CD4-positive, alpha-beta T cell treated with Interleukin-2 at 100 ng/mL for 4 hours (primary cell): ENCODE results near the gene KCNJ15.
"Not testable (repeated sequence)": the region's sequence is repeated elsewhere in the genome, so short reads cannot be mapped to it uniquely, and the experiment has no call there.

Experiments used
- DNase-seq: peaks from one replicate; pipeline ENCODE4 v3.0.0-alpha.2; 2020; ENCODE audit warnings: low spot score

Gene KCNJ15

DNA sequence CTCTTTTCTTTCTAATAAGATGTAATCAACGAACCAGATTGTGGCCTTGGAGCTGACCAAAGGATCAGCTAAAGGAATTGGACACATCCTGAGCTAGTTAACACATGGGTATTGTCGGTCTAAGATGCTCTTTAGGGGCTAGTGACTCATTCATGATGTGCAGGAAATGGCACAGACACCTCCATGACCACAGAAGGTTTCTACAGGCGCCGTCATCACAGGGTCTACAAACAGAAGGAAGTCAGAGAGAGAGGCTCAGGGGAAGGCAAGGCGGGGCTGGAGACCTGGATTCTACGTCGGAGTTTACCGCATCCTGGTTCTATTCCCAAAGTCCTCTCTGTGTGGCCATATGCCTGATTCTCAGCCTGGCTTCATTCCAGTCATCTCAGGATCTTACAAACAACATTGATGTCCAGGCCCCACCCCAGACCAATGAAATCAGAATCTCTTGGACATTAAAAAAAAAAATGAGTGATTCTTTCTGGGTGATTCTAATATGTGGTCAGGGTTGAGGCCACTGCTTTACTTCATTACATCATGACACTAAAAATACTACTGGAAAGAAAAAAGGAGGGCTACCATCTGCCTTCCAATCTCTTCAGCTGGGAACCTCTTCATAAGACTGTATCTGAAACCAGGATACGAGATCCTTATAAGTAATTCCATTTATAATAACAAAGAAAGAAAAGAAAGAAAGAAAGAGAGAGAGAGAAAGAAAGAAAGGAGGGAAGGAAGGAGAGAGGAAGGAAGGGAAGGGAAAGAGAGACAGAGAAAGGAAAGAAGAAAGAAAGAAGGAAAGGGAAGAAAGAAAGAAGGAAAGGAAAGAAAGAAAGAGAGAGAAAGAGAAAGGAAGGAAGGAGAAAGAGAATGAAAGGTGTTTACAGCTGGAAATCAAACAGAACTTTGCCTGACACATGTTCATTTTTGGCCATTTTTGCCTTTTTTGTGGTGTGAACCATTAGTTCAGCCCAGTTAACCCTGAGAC, 11.6 kb upstream of the KCNJ15 start:
- peak; percentile 52 for DNase-seq

GRCh38 chr21:38246511-38246910, 10.3 kb upstream of the KCNJ15 start:
- DNase-seq = no peak

DNA sequence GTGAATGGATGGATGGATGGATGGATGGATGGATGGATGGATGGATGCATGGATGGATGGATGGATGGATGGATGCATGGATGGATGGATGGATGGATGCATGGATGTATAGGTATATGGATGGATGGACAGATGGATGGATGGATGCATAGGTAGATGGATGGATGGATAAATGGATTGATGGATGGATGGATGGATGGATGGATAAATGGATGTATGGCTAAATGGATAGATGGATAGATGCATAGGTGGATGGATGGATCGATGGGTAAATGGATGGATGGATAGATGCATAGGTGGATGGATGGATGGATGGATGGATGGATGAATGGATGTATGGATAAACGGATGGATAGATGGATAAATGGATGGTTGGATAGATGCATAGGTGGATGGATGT, 9.7 kb upstream of the KCNJ15 start:
- DNase-seq = not testable (repeated sequence)

DNA sequence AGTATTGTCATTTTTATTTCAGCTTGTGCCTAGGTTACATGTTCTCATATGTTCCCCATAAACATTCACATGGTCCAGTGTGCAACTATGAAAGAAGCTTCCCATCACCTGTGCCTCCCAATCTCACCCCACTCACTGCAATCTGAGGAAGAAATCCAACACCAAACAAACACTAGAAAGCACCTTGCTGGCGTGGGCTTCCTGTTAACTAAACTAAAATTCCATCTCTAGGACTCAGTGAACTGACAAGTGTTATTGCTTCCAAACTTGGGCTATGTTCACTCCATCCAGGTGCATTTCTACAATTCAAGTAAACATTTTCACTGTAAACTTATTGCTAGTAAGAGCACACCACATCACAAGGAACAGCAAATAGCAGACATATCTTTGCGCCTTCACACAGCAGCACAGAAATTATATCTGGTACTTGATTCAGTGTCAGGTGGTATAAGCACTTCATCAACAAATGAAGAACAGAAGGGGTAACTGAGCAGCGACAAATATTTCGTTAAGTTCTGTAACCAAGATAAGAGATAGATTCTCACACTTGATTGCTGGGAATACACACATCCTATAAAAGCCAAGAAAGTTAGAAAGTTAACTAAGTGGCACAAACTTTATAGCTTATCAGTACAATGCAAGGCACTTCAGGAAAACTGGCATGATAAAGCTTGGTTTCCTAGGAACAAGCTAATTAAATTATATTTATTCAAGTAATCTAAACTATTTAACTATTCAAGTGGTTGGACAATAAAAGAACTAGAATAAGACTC, 8.9 kb upstream of the KCNJ15 start:
- no peak for DNase-seq

DNA sequence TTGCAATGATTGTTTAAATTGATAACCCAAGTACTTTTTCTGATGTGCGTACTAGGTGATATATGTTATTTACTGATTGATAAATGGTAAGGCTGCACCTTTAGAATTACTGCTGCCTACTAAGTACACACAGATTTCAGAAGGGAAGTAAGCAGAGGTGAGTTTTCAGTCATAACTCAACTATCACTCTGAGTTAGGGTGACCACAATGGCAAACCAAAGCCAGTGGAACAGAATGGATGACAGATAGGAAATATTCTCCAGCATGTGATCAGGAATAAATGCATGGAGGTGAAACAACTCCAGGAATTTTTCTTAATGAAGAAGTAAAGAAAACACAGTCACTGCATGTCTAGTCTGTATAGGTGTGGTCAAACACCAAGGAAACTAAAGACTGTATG, 7.5 kb upstream of the KCNJ15 start:
- DNase-seq = no peak

DNA sequence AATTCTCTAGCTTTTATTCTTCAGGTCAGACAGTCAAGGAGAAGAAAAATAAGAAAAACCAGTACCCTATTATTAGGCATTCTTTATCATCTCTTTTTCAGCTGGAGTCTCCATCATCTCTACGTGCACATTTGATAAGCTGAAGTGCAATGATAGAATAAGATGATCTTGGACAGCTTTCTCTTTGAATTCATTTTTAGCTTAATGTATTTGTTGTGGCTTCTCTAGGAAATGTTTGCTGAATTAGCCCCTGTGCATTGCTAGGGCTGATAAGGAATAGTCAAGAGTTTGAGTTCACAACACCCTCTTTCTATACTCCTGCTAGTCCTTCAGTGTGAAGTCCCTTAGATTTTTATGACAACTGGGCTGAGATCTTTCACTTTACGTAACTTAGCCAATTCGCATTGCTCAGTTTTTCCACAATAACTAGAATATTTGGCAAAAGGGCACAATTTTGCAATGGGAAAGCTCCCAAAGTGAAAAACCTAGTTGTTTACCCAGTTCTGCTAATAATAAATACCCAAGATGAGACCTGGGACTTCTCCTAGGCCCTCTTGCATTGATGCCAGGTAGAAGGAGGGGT, 7.0 kb upstream of the KCNJ15 start:
- DNase-seq = no peak

DNA sequence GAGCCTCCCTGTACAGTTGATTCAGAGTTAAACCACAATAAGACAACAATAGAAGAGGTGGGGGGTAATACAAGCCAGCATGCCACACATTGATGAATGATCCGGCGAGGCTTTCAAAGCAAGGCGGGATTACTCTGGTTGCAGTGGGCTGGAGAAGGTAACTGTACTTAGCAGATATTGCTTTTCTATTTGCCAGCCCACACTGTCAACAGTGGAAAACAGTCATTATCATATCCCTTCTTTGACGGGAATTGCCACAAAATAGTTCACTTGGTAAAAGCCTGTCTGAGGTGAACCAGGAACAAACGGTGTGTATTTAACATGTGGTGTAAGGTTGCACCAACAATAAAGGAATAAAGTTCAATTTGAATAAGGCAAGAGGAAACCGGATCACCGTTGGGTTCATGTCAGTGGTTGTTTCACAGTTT, 5.8 kb upstream of the KCNJ15 start:
- no peak for DNase-seq

DNA sequence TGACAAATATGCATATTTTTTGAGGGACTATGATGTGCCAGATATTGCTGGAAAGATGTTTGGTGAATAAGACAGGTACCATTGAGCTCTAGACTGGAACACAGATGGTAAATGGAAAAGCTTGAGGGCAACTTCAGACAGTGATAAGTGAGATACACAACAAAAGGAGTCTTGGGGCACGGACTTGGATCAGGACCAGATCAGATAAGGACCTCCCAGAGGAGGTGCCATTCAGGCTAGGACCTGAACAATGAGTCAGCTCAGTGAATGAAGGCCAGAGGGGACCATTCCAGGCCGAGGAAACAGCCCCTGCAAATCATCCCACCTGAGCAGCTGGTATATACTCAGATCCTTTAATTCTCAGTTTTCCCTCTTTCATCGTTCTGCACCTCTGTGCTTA, 1.8 kb upstream of the KCNJ15 start:
- DNase-seq = no peak

- no peak for DNase-seq
Measured at GRCh38 chr21:38255571-38256117, 1.1 kb upstream of the KCNJ15 start.

- DNase-seq = no peak
Measured at GRCh38 chr21:38257667-38258066, 876 bp downstream of the KCNJ15 start.

DNA sequence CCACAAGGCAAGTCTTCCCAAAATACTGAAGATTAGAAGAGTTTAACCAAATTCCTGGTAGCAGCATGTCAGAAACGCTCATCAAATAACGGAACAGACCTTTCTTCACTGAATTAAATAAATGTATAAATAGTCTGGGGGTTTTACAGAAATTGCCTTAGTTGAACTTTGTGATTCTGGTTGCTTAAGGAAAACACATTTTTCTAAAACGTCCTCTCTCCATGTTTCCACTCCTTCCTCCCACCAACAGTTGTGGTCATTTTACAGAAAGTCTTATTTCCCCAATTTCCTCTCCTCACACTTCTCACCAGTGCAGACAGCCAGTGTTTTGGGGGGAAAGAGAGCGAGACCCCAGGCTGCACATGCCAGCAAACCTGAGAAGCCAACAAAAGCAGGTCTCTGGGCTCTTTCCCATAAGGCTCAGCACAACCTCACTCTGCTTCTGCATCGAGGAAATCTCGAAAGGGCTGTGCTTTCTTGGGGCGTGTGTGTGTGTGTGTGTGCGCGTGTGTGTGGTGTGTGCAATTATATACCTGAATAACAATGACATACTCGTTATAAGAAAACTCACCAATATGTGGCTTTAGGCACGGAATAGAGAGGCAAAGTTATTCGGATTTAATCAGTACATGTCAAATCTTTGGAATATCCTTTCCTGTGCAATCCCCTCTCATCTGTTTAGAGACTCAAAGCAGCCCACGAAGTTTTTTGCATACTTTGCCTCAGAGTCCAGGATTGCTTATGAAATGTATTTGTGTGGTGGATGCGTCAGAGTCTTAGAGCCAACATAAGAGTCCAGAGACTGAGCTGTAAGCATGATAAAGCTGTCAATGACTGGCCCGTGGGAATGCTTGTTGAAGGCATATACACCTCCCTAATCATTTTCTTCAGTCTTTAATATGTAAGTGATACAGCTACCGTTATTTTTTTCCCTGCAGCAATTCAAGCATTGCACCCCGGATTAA, 2.0 kb downstream of the KCNJ15 start:
- DNase-seq = no peak

GRCh38 chr21:38259665-38260064, 2.9 kb downstream of the KCNJ15 start:
- DNase-seq = no peak

- DNase-seq = no peak
Measured at GRCh38 chr21:38260426-38260825, 3.6 kb downstream of the KCNJ15 start.

DNA sequence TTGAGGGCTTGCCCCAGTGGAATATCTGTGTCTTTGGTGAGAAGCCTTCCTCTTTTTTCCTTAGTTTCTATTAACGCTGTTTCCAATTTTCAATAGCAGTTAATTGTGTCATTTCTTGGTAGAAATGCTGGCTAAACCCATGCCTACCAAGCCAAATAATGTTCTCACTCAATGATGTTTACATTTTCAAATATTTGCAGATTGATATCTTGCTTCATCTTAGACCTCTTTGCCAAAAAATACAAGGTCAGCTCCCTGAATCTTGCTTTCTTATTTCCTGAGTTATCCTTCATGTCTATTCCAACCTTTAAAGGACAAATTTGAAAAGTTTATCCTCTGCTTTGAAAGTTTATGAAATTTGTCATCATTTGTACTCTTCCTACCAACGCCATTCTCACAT, 5.1 kb downstream of the KCNJ15 start:
- DNase-seq = no peak

- no peak for DNase-seq
Measured at GRCh38 chr21:38263493-38263892, 6.7 kb downstream of the KCNJ15 start.

DNA sequence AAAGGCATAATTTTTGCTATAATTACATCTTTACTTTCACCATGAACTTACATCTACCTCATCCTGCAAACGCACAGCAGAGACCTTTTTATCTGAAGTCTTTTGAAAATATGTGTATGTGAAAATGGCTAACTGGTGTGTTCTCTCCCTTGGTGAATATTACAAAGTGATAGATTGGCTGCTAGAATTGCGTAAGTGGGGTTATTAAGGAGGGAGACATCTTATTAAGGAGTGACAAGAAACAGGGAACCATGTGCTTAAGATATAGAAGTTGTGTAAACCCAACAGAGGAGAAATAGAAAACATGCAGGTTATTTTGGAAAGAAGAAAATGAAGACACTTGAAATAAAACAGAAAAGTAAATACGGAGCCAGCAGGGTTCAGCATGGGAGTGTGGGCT, 7.8 kb downstream of the KCNJ15 start:
- no peak for DNase-seq

DNA sequence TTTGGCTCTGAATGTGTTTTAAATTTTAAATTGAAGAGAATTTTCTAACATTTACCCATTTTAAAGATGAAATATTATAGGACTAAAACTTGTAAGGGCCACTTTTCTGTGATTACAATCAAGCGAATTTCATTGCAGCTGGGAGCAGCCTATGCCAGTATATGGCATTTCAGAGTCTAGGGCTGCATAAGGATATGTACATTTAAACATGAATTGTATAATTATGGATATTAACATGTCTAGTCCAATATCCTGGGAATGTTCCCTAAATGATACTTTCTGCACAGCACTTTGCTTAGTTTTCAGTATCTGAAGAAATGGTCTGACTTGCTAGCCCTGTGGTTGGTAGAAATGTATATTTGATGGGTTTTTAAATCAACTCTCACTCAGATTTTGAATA, 8.4 kb downstream of the KCNJ15 start:
- no peak for DNase-seq

- no peak for DNase-seq
Measured at GRCh38 chr21:38266732-38267131, 9.9 kb downstream of the KCNJ15 start.

GRCh38 chr21:38267136-38267755, 10.5 kb downstream of the KCNJ15 start:
- no peak for DNase-seq

DNA sequence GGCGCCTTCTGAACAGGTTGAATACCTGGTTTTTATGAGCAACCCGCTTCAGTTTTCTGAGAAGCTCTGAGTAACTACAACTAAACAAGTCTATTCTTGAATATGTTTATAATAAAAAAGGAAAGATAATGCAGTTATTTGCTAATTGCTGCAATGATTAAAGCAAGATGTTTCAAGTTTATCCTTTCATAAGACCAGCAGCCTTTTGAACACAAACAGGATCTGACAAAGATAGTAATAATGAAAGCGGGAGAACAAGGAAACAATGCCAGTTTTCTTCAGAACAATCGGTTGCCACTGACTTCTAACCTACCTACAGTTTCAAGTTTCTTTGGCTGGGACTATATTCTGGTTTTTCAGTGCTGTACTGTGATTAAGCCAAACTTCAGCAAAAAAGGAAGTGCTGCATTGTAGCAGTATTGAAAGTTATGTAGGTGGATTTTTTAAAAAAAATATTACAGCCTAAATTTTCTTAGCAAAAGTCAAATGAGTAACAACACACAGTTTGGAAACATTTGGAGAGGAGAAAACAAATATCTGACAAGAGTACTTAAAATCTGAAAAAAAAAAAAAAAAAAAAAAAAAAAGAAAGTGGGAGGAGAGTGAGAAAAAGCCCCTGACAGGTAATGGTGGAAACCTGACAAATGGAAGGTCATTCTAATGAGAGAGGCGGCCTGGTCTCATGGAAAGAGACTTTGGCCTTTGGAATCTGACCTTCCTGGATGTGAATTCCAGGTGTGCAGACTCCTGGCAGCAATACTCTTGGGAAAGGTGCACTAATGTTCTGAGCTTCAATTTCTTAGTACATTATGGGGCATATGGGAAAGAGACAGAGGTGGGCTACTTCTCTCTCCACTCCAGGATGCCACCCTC, 11.4 kb downstream of the KCNJ15 start:
- DNase-seq = no peak
